H1 (cell line): Measurements from ENCODE around the gene COX17. TPM values are rescaled to one million over a fixed set of nuclear protein-coding genes. Genes with fewer than 3 reads are reported as not detected.

ENCODE experiments used
- POLR2A ChIP-seq, 2 experiments: IDR thresholded peaks; 1 replicate in 1 of 2; 2 replicates in 1 of 2; pipeline ENCODE4 v1.6.1; 2011; ENCODE audit warnings: low read depth in 2 of 2, low read length in 2 of 2, mild to moderate bottlenecking in 2 of 2; ENCODE audit errors: control extremely low read depth in 1 of 2
- polyA plus RNA-seq, 7 experiments: library from polyadenylated mRNA; depleted of rRNA in 3 of 7; stranded (reverse) in 5 of 7; unstranded in 2 of 7; fragments of >200 nt in 5 of 7; fragments of 200-250 nt in 2 of 7; gene quantifications; 1 replicate in 5 of 7; 2 replicates in 1 of 7; 4 replicates in 1 of 7; pipeline versions ENCODE4 v1.2.1 to v1.2.3, GENCODE V29; 2011 to 2013; ENCODE audit warnings: missing spikeins in 2 of 7, mixed read lengths in 2 of 7
- total RNA-seq: library from RNA; stranded (reverse); fragmentation: NEBNext Ultra II Directional; extraction: Animal tissue kit (Norgen Biotek cat#: 25700); gene quantifications from 2 replicates; pipeline ENCODE4 v1.2.1, GENCODE V29; 2021

Gene COX17
- total and polyA plus RNA-seq, 2 of the 8 experiments (the other 6 are each of a cell fraction or from before 2014, with no cell fraction given): 34.2 to 43.0 TPM

GRCh38 chr3:119639494-119640350, 37.5 kb downstream of the COX17 start (continued):
- TF ChIP-seq POLR2A (IDR thresholded peaks at IDR 0.05; ENCODE audit: control extremely low read depth in 1 of 2, low read depth in 2 of 2, low read length in 2 of 2): no peak
